ENCODE measurements around the gene MOG.

MOG gene

GRCh38 chr6:29656798-29657197 is at the start of gene MOG:
Gene MOG, plus strand, starts transcription at chr6:29657092. Its CDS starts 118 bp downstream, at chr6:29657210.
- DNase-seq (ENCODE audit: low read depth in 2 of 2) = no peak

DNA sequence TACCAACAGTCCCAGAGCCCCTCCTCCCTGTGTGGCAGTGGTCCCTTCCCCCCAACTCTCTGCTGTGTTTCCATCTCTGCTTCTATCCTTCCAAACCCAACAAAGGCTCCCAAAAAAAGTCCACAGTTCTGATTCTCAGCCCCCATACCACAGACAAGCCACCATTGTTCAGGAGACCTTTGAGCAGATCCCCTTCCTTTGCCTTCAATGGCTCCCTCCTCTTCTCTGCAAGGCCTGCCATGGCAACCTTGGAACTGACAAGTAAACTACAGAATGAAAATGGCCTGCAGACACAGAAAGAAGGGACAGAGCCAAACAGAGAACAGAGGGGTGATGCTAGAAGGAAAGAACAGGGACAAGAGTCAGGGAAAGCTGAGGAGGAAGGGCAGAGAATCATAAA is 48.8 kb upstream of the MOG start:
- DNase-seq (ENCODE audit: low read depth in 2 of 2) = no peak

GRCh38 chr6:29610540-29610939 is 46.4 kb upstream of the MOG start:
- no peak for DNase-seq (ENCODE audit: low read depth in 2 of 2)

- no peak for DNase-seq (ENCODE audit: low read depth in 2 of 2)
Measured at GRCh38 chr6:29611426-29611825, 45.5 kb upstream of the MOG start.

GRCh38 chr6:29617782-29618554 is 38.9 kb upstream of the MOG start:
- DNase-seq (ENCODE audit: low read depth in 2 of 2) = no peak

GRCh38 chr6:29619578-29620160 is 37.2 kb upstream of the MOG start:
- DNase-seq (ENCODE audit: low read depth in 2 of 2) = no peak

GRCh38 chr6:29620630-29621029 is 36.3 kb upstream of the MOG start:
- DNase-seq (ENCODE audit: low read depth in 2 of 2) = no peak

GRCh38 chr6:29624520-29624961 is 32.4 kb upstream of the MOG start:
- no peak for DNase-seq (ENCODE audit: low read depth in 2 of 2)

DNA sequence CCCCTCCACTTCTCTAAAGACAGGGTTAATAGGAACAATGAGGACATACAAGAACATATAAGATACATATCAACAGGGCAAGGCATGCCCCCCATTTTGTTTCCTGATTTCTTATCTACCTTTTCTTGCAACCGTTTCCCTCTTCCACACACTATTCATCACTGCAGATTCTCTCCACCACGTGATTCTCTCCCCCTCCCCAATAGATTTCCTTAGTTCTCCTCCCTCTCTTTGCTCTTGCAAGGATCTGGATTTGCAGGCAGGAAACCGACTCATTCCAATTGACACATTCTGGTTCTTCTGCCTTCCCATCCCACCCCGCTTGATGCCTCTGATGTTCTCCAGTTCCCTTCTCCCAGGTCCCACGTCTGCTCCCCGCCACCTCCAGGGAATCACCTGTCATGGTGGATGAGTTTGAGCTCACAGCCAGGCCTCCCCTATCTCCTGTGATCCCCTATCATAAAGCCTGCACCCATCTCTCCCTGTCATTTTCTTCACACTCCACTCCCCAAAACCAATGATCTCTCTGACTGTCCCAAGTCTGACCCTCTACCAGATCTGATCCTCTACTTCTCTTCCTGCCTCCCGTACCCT is 31.5 kb upstream of the MOG start:
- DNase-seq (ENCODE audit: low read depth in 2 of 2) = no peak

- no peak for DNase-seq (ENCODE audit: low read depth in 2 of 2)
Measured at GRCh38 chr6:29626948-29627754, 29.7 kb upstream of the MOG start.

DNA sequence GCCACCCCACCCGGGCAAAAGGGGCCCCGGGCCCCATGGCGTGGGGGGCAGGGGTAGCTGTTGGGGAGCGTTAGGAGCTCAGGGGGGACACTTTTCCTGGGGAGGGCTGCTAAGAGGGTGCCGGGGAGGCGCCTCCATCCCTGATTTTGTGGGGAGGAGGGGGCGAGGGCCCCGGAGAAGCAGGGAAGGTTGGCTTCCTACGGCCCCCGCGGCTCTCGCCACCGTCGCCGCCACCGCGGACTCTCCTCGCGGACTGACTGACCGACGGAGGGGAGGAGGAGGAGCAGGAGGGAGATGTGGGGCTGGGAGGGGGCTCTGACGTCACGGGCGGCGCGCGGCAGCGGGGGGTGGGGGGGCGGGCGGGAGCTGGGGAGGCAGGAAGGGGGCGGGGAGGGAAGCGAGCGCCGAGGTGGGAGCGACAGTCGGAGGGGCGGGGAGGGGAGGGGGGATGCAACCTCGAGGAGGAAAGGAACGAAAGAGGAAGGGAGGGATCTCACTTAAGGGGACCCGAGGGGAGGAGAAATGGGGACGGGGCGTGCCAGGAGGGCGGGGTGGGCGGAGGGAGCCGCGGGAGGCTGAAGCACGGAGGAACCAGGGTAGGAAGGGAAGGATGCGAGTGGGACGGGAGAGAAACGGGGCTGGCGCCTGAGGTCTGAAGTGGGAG is 29.0 kb upstream of the MOG start:
- peak in 1 of 2 donors; percentile 26 for DNase-seq (ENCODE audit: low read depth in 2 of 2)

GRCh38 chr6:29628419-29629281 is 28.2 kb upstream of the MOG start:
- DNase-seq (ENCODE audit: low read depth in 2 of 2) = peak in 1 of 2 donors; percentile 29

DNA sequence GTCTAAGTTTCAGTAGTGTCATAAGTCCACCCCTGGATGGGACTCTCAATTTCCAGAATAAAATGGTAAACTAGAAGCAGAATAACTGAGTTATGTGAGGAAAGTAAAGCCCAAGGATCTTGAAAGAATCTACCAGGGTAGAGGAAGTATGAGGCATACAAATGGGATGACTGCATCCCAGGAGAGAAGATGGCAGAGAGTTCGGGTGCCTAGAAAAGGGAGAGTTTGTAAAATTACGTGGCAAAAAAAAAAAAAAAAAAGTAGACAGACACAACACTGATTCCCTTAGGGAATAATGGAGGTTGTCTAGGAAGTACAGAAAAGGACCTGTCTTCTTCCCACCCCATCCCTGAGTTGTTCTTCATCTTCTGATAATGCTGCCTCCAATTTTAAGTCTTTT is 27.3 kb upstream of the MOG start:
- no peak for DNase-seq (ENCODE audit: low read depth in 2 of 2)

DNA sequence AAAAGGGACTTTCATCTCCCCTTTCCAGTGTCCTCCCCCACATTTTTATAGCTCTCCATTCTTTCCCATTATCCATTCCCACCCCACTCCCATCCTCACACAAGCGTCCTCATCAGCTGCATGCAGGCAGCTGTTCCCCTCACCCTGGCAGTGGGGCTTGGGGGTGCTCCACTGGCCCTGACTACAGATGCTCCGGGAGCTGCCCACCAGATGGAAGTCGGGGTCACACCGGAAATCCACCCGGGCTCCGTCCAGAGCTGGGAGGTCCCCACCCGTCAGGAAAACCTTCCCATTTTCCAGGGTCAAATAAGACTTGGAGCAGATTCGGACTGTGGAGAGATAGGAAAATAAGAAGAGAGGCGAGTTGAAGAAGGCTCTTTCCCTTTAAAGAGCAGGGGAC is 26.6 kb upstream of the MOG start:
- DNase-seq (ENCODE audit: low read depth in 2 of 2) = no peak

DNA sequence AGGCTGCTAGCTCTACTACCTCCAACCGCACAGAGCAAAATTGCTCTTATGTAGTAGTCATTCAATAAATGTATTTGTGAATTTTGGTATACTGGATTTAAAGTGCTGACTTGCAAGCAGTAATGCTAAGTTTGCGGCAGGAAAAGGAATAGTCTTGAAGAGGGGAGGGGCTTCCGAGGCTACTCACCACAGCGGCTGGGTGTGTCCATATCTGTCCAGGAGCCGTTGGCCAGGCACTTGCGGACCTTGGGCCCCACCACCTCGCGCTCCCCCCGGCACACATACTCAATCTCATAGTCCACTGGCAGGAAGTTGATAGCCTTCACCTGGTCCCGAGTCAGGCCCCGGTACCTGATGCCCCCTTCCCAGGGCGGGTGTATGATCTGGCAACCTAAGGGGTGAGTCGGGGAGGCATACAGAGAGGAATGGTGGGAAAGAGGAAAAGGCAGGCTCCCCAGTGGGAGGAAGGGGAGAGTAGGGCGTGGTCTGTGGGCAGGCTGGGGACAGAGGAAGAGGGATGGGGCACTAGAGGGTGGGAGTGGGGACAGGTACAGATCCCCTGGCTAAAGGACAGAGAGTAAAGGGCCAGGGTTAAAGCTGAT is 25.6 kb upstream of the MOG start:
- no peak for DNase-seq (ENCODE audit: low read depth in 2 of 2)

- peak; percentile 25 to 36 for DNase-seq (ENCODE audit: low read depth in 2 of 2)
Measured at GRCh38 chr6:29631860-29632731, 24.8 kb upstream of the MOG start.

GRCh38 chr6:29632789-29633533 is 23.9 kb upstream of the MOG start, which contains the start of gene GABBR1:
Gene GABBR1, minus strand, starts transcription at chr6:29633183. Its CDS starts 798 bp downstream, at chr6:29632385.
- peak; percentile 52 to 57 for DNase-seq (ENCODE audit: low read depth in 2 of 2)

DNA sequence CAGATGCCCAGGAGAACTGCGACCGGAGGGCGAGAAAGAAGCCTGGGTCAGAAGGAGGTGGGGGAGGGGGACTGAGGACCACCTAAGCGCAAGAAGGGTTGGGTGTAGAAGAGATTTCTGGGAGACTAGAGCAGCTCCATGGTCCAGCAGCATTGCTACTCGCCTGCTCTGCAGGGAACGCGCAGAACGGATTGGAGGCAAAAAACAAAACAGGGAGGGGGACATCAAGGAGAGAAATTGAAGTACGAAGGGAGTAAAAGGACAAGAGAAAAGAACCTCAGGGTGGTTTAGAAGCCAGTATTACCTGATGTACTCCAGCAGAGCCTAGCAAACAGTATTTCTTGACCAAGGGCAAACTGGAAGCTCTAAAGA is 23.4 kb upstream of the MOG start:
- no peak for DNase-seq (ENCODE audit: low read depth in 2 of 2)

DNA sequence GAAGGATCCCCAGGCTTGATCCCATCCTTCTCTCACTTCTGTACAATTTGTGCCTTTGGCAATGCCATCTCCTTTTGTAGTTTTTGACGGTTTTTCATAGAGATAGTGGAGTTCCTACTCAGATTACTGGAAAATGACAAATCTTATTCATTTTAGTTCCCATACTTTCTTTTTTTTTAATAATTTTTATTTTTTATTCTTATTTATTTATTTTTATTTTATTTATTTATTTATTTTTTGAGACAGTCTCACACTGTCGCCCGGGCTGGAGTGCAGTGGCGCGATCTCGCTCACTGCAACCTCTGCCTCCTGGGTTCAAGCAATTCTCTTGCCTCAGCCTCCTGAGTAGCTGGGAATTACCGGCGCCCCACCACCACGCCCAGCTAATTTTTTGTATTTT is 19.6 kb upstream of the MOG start:
- no peak for DNase-seq (ENCODE audit: low read depth in 2 of 2)

All from stimulated activated CD8-positive, alpha-beta memory T cell treated with anti-CD3 and anti-CD28 coated beads, Interleukin-15, amount 100 ng/mL, for 48 hours (primary cell).